Memory B cell (primary cell): ENCODE measurements around the gene REXO1.

Experiments
- ATAC-seq: fragments of 150-1000 bp; cut with Tn5 transposase; 2 replicates; pipeline ENCODE4 v1.10.0; 2021; ENCODE audit warnings: low read depth, mild to moderate bottlenecking, moderate library complexity
- DNase-seq, 2 donors: peaks; one replicate each; pipeline ENCODE4 v3.0.0; 2022; ENCODE audit warnings: low spot score in 2 of 2
- H3K27ac Mint-ChIP-seq: one replicate; pipeline ENCODE4 v1.8.0; 2022; ENCODE audit warnings: mild to moderate bottlenecking, moderate library complexity, mixed read lengths
- H3K27me3 Mint-ChIP-seq: one replicate; pipeline ENCODE4 v1.8.0; 2022; ENCODE audit warnings: mixed read lengths
- H3K36me3 Mint-ChIP-seq: one replicate; pipeline ENCODE4 v1.8.0; 2022; ENCODE audit warnings: mild to moderate bottlenecking, mixed read lengths
- H3K4me1 Mint-ChIP-seq: one replicate; pipeline ENCODE4 v1.8.0; 2022; ENCODE audit warnings: mixed read lengths
- H3K4me3 Mint-ChIP-seq: one replicate; pipeline ENCODE4 v1.8.0; 2022; ENCODE audit warnings: mild to moderate bottlenecking, moderate library complexity, mixed read lengths
- H3K9me3 Mint-ChIP-seq: one replicate; pipeline ENCODE4 v1.8.0; 2022; ENCODE audit warnings: mixed read lengths

Gene REXO1

GRCh38 chr19:1860042-1860775, 11.9 kb upstream of the REXO1 start:
- DNase-seq (no peak), ATAC-seq (no peak)
- Mint-ChIP-seq H3K9me3 (no peaks in the 10 kb centered on the region), H3K27ac (peak overlapping the region; percentile 67), H3K36me3 (no peaks in the 10 kb centered on the region), H3K4me1 (peaks cover 28% of the 10 kb centered on the region), H3K4me3 (no peak overlapping the region), H3K27me3 (no peaks in the 10 kb centered on the region)

DNA sequence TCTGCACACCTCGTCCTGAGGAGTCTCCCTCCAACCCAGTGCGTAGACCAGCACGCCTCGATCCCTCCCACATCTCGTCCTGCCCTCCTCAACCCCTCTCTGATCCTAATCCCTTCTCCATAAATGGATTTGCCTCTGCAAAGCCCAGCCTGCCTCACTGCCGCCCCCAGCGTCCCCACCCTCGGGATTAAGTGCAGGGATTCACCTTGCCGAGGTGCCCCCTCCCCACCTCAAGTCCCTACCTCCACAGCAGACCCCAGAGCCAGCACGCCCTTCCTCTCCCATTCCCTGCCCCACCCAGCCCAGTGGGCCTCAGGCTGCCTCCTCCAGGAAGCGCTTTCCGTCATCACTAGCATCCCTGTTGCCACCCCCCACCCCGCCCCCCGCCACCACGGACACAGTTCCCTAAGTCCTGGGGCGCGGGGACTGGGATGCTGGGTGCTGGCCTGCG, 11.1 kb upstream of the REXO1 start:
- ATAC-seq (no peak), DNase-seq (no peak)
- H3K36me3 Mint-ChIP-seq: no peaks in the 10 kb centered on the region
- H3K4me3 Mint-ChIP-seq: peak overlapping the region; percentile 30
- no peaks in the 10 kb centered on the region for H3K9me3 Mint-ChIP-seq
- peaks cover 32% of the 10 kb centered on the region for H3K4me1 Mint-ChIP-seq
- H3K27ac Mint-ChIP-seq: peak overlapping the region; percentile 67
- H3K27me3 Mint-ChIP-seq: no peaks in the 10 kb centered on the region

DNA sequence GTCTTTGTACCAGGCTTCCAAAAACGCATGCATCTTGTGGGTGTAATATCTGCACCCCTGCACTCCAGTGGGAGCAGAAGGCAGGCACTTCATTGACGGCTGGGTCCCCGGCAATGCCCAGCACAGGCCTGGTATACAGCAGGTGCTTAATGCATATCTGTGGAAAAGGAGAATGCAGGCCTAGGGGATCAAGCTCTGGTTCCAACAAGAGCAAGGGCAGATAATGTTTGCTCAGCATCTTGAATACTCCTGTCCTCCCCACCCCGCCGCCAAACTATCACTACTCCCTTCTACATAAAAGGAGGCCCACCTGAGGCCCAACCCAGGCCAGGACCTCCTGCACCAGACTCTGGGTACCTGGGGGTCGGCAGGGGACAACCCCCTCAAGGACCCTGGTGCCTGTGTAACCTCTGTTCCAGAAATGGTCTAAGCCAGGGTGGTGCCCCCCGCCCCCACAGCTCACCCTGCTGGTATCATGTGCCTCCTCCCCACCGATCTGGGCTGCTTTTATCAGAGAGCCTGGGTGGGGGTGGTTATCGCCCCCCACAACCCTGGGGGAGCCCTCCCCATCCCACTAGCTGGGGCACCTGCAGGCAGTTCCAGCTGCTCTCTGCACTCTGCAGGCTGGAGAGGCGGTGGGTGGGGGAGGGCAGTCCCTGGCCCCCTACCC, 10.3 kb upstream of the REXO1 start:
- no peak for ATAC-seq
- Mint-ChIP-seq H3K4me1 (peaks cover 32% of the 10 kb centered on the region), H3K27ac (peak overlapping the region; percentile 67), H3K36me3 (no peaks in the 10 kb centered on the region), H3K4me3 (peak overlapping the region; percentile 39), H3K9me3 (no peaks in the 10 kb centered on the region), H3K27me3 (no peaks in the 10 kb centered on the region)
- no peak for DNase-seq

DNA sequence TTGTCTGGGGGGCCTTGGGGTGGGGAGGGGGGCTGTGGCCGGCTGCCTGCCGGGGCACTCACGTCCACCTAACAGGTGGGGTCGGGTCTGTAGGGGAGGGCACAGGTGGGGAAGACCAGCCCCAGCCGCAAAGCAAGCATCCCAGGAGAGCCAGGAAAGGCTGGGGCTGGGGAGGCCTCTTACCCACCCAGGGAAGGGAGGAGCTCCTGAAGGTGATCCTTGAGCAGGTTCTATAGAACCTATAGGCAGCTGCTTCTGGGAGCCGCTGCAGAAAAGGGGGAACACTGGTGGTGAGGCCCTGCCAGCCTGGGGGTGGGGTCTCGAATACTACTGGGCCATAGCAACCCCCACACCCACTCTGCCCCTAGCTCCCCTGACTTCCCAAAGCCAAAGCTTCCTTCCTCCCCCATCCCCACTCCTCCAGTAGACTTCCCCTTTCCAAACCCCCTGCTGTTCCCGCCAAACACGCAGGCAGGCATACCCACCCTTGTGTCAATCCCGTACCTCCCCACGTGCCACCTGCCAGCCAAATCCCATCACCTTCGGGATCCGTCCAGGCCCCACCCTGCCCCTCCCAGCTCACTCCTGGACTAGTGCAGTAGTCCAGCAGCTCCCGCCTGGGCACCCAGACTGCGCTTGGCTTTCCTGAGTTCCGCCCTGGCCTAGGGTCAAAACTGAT, 9.5 kb upstream of the REXO1 start:
- H3K36me3 Mint-ChIP-seq: no peaks in the 10 kb centered on the region
- H3K27ac Mint-ChIP-seq: no peak overlapping the region
- DNase-seq: no peak
- H3K27me3 Mint-ChIP-seq: no peaks in the 10 kb centered on the region
- no peak for ATAC-seq
- H3K4me3 Mint-ChIP-seq: peak overlapping the region; percentile 44
- H3K4me1 Mint-ChIP-seq: peaks cover 33% of the 10 kb centered on the region
- no peaks in the 10 kb centered on the region for H3K9me3 Mint-ChIP-seq

GRCh38 chr19:1856698-1857603, 8.7 kb upstream of the REXO1 start:
- Mint-ChIP-seq H3K27me3 (no peaks in the 10 kb centered on the region), H3K27ac (peak overlapping the region; percentile 83)
- DNase-seq: peak; percentile 45 to 53

GRCh38 chr19:1856345-1856697, 8.0 kb upstream of the REXO1 start:
- Mint-ChIP-seq H3K36me3 (no peaks in the 10 kb centered on the region), H3K4me1 (peaks cover 32% of the 10 kb centered on the region), H3K9me3 (no peaks in the 10 kb centered on the region), H3K4me3 (peak overlapping the region; percentile 79), H3K27ac (peak overlapping the region; percentile 83), H3K27me3 (no peaks in the 10 kb centered on the region)
- DNase-seq: no peak
- ATAC-seq: no peak

More at GRCh38 chr19:1856698-1857603, 8.7 kb upstream of the REXO1 start:
- peaks cover 35% of the 10 kb centered on the region for H3K4me1 Mint-ChIP-seq
- peak; percentile 62 for ATAC-seq
- peak overlapping the region; percentile 79 for H3K4me3 Mint-ChIP-seq
- no peaks in the 10 kb centered on the region for H3K9me3 Mint-ChIP-seq
- H3K36me3 Mint-ChIP-seq: no peaks in the 10 kb centered on the region

- Mint-ChIP-seq H3K4me3 (peak overlapping the region; percentile 79), H3K27ac (peak overlapping the region; percentile 83), H3K36me3 (peaks cover 1% of the 10 kb centered on the region), H3K27me3 (no peaks in the 10 kb centered on the region), H3K9me3 (no peaks in the 10 kb centered on the region), H3K4me1 (peaks cover 32% of the 10 kb centered on the region)
- DNase-seq: peak in 1 of 2 donors; percentile 40
- ATAC-seq: no peak
These were observed 7.6 kb upstream of the REXO1 start for GRCh38 chr19:1855828-1856255.

DNA sequence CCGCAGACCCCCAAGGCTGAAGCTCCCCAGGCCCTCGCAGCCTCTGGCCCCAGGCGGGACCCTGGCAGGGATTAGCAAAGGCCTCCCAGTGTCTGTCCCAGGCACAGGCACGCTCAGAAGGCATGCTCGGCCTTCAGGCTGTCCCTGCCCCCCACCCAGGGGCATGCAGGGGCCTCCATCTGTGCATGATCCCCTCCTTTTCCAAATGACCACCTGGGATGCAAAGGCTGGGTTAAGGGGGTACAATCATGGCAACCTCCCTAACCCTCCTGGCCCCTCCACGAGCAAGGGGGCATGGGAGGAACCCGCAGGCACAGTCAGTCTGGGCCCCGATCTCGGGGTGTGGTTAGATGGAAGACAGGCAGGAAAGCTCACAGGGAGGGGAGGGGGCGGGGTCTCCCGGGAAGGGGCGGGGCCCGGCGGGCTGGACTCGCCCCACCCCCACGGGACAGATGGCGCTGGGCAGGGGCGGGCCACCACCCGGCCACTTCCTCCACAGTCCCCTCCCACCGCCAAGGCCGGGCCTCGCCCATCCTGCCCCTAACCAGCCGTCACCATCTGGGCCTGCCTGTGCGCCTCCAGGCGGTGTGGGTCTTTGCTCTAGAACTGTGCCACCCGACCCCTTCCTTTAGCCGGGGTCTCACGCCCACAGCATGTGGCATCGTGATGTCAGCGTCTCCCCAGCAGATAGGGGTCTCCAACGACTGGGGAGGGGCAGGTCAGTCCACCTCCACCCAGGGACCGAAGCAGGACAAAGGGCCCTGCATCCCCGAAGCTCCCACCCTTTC, 7.0 kb upstream of the REXO1 start:
- Mint-ChIP-seq H3K36me3 (peaks cover 3% of the 10 kb centered on the region), H3K9me3 (no peaks in the 10 kb centered on the region), H3K4me1 (peaks cover 35% of the 10 kb centered on the region), H3K27me3 (no peaks in the 10 kb centered on the region), H3K27ac (peak overlapping the region; percentile 83), H3K4me3 (peak overlapping the region; percentile 79)
- ATAC-seq: peak; percentile 47
- DNase-seq: peak in 1 of 2 donors; percentile 58

- H3K36me3 Mint-ChIP-seq: peaks cover 5% of the 10 kb centered on the region
- no peak overlapping the region for H3K4me3 Mint-ChIP-seq
- H3K4me1 Mint-ChIP-seq: peaks cover 38% of the 10 kb centered on the region
- ATAC-seq: no peak
- H3K9me3 Mint-ChIP-seq: no peaks in the 10 kb centered on the region
- H3K27me3 Mint-ChIP-seq: no peaks in the 10 kb centered on the region
- H3K27ac Mint-ChIP-seq: no peak overlapping the region
- no peak for DNase-seq
These were observed 6.3 kb upstream of the REXO1 start for GRCh38 chr19:1854542-1855039.

DNA sequence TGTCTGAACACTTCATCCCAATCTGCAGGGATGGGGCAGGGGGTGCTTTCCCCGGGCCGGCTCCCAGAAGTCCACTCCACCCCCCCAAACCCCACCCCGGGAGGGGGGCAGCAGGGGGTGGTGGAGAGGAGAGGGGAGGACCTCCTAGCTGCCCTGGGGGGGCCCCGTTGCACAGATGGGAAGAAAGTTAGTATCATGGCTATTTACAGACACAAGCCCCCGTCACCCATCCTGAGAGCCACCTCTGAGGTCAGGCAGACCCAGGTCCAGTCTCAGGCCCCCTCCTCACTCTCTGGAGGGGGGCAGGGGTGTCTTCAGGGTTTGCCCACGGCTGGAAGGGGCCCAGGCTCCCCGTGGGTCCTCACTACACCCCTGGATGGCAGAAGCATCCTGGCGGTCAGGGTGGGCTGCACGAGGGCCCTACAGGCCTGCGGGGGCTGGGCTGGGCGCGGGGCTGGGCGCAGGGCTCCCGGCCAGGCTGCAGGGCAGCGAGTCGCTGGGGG, 5.8 kb upstream of the REXO1 start:
- no peak overlapping the region for H3K4me3 Mint-ChIP-seq

DNA sequence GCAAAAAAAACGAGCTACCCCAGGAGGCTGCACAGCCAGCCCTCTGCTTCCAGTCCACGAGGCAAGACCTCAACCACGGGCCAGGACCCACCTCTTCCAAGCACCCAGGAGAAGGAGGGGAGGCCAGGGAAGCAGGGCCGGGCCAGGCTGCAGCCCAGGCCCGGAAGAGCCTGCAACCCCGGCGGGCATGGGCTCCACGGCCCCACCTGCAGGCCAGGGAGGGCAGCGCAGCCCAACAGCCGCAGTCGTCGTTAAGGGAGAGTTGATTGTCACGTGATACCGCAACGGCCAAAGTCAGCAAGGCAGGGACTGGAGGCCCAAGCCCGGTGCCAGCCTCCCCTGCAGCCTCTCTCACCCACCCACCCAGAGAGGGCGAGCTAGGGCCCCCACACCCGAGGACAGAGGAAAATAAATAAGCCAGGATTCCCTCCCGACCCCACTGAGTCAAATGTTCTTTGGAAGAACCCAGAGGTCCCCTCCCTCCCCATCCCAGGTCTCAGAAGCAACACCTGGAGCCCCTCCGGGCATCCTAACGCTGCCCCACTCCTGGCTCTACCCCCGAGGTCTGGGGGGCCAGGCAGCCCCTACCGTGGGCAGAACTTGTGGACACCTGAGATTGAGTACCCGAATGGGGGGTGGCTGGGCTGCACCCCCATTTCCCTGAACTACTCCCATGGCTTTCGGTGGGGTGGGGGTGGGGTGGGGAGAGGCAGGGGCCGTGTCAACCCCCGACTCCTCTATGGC, 5.2 kb upstream of the REXO1 start:
- DNase-seq (peak; percentile 82 to 90), ATAC-seq (peak; percentile 26)
- Mint-ChIP-seq H3K27ac (peak overlapping the region; percentile 55), H3K36me3 (peaks cover 5% of the 10 kb centered on the region), H3K9me3 (no peaks in the 10 kb centered on the region), H3K27me3 (no peaks in the 10 kb centered on the region), H3K4me3 (peak overlapping the region; percentile 75), H3K4me1 (peaks cover 32% of the 10 kb centered on the region)

More for the DNA sequence above, 5.8 kb upstream of the REXO1 start:
- DNase-seq: no peak
- H3K4me1 Mint-ChIP-seq: peaks cover 35% of the 10 kb centered on the region
- H3K36me3 Mint-ChIP-seq: peaks cover 5% of the 10 kb centered on the region
- H3K9me3 Mint-ChIP-seq: no peaks in the 10 kb centered on the region
- H3K27me3 Mint-ChIP-seq: no peaks in the 10 kb centered on the region
- no peak for ATAC-seq
- no peak overlapping the region for H3K27ac Mint-ChIP-seq

DNA sequence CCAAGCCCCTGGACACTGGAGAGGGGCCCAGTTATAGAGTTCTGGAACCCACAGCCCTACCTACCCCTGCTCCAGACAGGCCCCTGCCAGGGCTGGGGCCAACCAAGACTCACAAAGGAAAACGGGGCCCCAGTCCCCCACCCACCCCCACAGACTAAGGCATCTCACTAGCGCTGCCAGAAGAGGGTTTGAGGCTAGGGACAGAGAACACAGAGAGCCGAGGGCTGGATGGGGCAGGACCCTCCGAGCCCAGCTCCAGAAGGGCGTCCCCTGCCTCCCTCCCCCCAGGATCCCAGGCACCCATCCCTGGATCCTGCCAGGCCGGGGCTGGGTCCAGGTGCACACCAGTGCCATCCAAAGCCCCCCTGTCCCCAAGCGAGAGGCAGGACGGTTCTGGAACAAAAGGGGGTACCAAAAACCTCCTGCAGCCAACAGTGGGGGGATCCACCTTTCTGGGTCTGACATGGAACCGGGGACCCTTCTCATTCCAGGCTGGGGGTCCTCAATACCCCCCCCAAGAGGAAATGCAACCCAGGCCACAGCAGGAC, 4.4 kb upstream of the REXO1 start:
- Mint-ChIP-seq H3K4me3 (no peak overlapping the region), H3K36me3 (peaks cover 5% of the 10 kb centered on the region), H3K27me3 (no peaks in the 10 kb centered on the region), H3K9me3 (no peaks in the 10 kb centered on the region), H3K27ac (no peak overlapping the region), H3K4me1 (peaks cover 26% of the 10 kb centered on the region)
- DNase-seq: no peak
- ATAC-seq: no peak
